H9 (cell line): ENCODE measurements around the gene CEP350. TPM values are rescaled to one million over a fixed set of nuclear protein-coding genes. Genes with fewer than 3 reads are reported as not detected.
A peak's percentile ranks its signal among the peaks of the same experiment; 100 is the strongest.

ENCODE experiments used
- DNase-seq: peaks from one replicate; pipeline ENCODE4 v3.0.0-alpha.2; 2017
- H2AFZ ChIP-seq: one replicate; pipeline ENCODE4 v1.6.1; 2013; ENCODE audit warnings: mild to moderate bottlenecking, low read length, control low read depth, moderate library complexity
- H2AK5ac ChIP-seq: 2 replicates; pipeline ENCODE4 v1.6.1; 2013; ENCODE audit warnings: low read length, control low read depth, mixed read lengths; ENCODE audit not compliant: insufficient read length
- H2BK120ac ChIP-seq: one replicate; pipeline ENCODE4 v1.6.1; 2013; ENCODE audit warnings: low read depth, mild to moderate bottlenecking, low read length, control low read depth, inconsistent platforms; ENCODE audit not compliant: poor library complexity, severe bottlenecking
- H2BK12ac ChIP-seq: 2 replicates; pipeline ENCODE4 v1.6.1; 2013; ENCODE audit warnings: low read length, control low read depth, mixed read lengths, low read depth; ENCODE audit not compliant: insufficient read length
- H2BK15ac ChIP-seq: 2 replicates; pipeline ENCODE4 v1.6.1; 2013; ENCODE audit warnings: low read depth, low read length, control low read depth
- H2BK20ac ChIP-seq: one replicate; pipeline ENCODE4 v1.6.1; 2013; ENCODE audit warnings: low read depth, mild to moderate bottlenecking, low read length, control low read depth, inconsistent platforms; ENCODE audit not compliant: poor library complexity, severe bottlenecking
- H2BK5ac ChIP-seq: 2 replicates; pipeline ENCODE4 v1.6.1; 2013; ENCODE audit warnings: low read length, control low read depth, mixed read lengths; ENCODE audit not compliant: insufficient read length
- H3K14ac ChIP-seq: 2 replicates; pipeline ENCODE4 v1.6.1; 2013; ENCODE audit warnings: low read length, control low read depth; ENCODE audit not compliant: insufficient read depth
- H3K18ac ChIP-seq: 2 replicates; pipeline ENCODE4 v1.6.1; 2013; ENCODE audit warnings: low read depth, mild to moderate bottlenecking, mixed read lengths, low read length, control low read depth; ENCODE audit not compliant: insufficient read length
- H3K23ac ChIP-seq: 2 replicates; pipeline ENCODE4 v1.6.1; 2013; ENCODE audit warnings: low read length, control low read depth, mixed read lengths, low read depth; ENCODE audit not compliant: insufficient read length
- H3K23me2 ChIP-seq: 2 replicates; pipeline ENCODE4 v1.6.1; 2013; ENCODE audit warnings: low read depth, mild to moderate bottlenecking, mixed read lengths, low read length, control low read depth; ENCODE audit not compliant: insufficient read length, poor library complexity, severe bottlenecking
- H3K27ac ChIP-seq: 2 replicates; pipeline ENCODE4 v1.5.1; 2013; ENCODE audit warnings: low read length, control low read depth, mixed read lengths, low read depth; ENCODE audit not compliant: insufficient read length
- H3K27me3 ChIP-seq: 2 replicates; pipeline ENCODE4 v1.6.1; 2013; ENCODE audit warnings: low read length, control low read depth, inconsistent platforms; ENCODE audit not compliant: insufficient read depth
- H3K4ac ChIP-seq: 2 replicates; pipeline ENCODE4 v1.6.1; 2013; ENCODE audit warnings: low read depth, mild to moderate bottlenecking, control low read depth, inconsistent platforms, low read length, moderate library complexity
- H3K4me1 ChIP-seq: 2 replicates; pipeline ENCODE4 v1.6.1; 2013; ENCODE audit warnings: low read length, control low read depth, inconsistent platforms; ENCODE audit not compliant: insufficient read depth
- H3K4me2 ChIP-seq: 2 replicates; pipeline ENCODE4 v1.6.1; 2013; ENCODE audit warnings: low read length, control low read depth, mixed read lengths; ENCODE audit not compliant: insufficient read length, insufficient read depth
- H3K56ac ChIP-seq: 2 replicates; pipeline ENCODE4 v1.6.1; 2013; ENCODE audit warnings: low read depth, mild to moderate bottlenecking, mixed read lengths, low read length, control low read depth; ENCODE audit not compliant: insufficient read length
- H3K79me1 ChIP-seq: 2 replicates; pipeline ENCODE4 v1.6.1; 2013; ENCODE audit warnings: low read depth, mild to moderate bottlenecking, moderate library complexity, low read length, control low read depth, inconsistent platforms; ENCODE audit not compliant: insufficient read depth, poor library complexity, severe bottlenecking
- H3K79me2 ChIP-seq: 2 replicates; pipeline ENCODE4 v1.6.1; 2013; ENCODE audit warnings: low read length, control low read depth, inconsistent platforms; ENCODE audit not compliant: insufficient read depth
- H3K9ac ChIP-seq: 2 replicates; pipeline ENCODE4 v1.6.1; 2013; ENCODE audit warnings: low read length, control low read depth, mixed read lengths; ENCODE audit not compliant: insufficient read length; ENCODE audit errors: extremely low read depth
- H3K9me3 ChIP-seq: one replicate; pipeline ENCODE4 v1.6.1; 2013; ENCODE audit warnings: low read depth, low read length, inconsistent platforms; ENCODE audit not compliant: control insufficient read depth
- H3T11ph ChIP-seq: one replicate; pipeline ENCODE4 v1.6.1; 2013; ENCODE audit warnings: mild to moderate bottlenecking, low read length, control low read depth, inconsistent platforms
- H4K20me1 ChIP-seq: one replicate; pipeline ENCODE4 v1.6.1; 2013; ENCODE audit not compliant: control insufficient read depth, insufficient read length, insufficient read depth
- H4K5ac ChIP-seq: 2 replicates; pipeline ENCODE4 v1.6.1; 2013; ENCODE audit warnings: low read depth, mild to moderate bottlenecking, mixed read lengths, low read length, control low read depth; ENCODE audit not compliant: insufficient read length
- H4K8ac ChIP-seq: replicated peaks from 2 replicates; pipeline ENCODE4 v1.6.1; 2013; ENCODE audit warnings: low read length, control low read depth, mixed read lengths, low read depth; ENCODE audit not compliant: insufficient read length
- H4K91ac ChIP-seq: 2 replicates; pipeline ENCODE4 v1.6.1; 2013; ENCODE audit warnings: low read depth, mild to moderate bottlenecking, moderate library complexity, mixed read lengths, low read length, control low read depth; ENCODE audit not compliant: insufficient read length
- H3K27ac Mint-ChIP-seq, 3 experiments: 2 replicates in 2 of 3; 3 replicates in 1 of 3; pipeline ENCODE4 v1.8.0; 2020 to 2021; ENCODE audit warnings: mixed read lengths in 3 of 3, mild to moderate bottlenecking in 1 of 3, moderate library complexity in 1 of 3
- H3K27me3 Mint-ChIP-seq: 2 replicates; pipeline ENCODE4 v1.8.0; 2021; ENCODE audit warnings: low read depth, mild to moderate bottlenecking, moderate library complexity, mixed read lengths
- H3K36me3 Mint-ChIP-seq, 3 experiments: 2 replicates in 2 of 3; 3 replicates in 1 of 3; pipeline ENCODE4 v1.8.0; 2020 to 2021; ENCODE audit warnings: low read depth in 3 of 3, mixed read lengths in 3 of 3; ENCODE audit not compliant: insufficient read depth in 1 of 3
- H3K4me1 Mint-ChIP-seq, 2 experiments: 2 replicates each; pipeline ENCODE4 v1.8.0; 2020; ENCODE audit warnings: mixed read lengths in 2 of 2
- H3K4me3 Mint-ChIP-seq, 2 experiments: 2 replicates in 1 of 2; 3 replicates in 1 of 2; pipeline ENCODE4 v1.8.0; 2020 to 2021; ENCODE audit warnings: mild to moderate bottlenecking in 2 of 2, mixed read lengths in 2 of 2, moderate library complexity in 1 of 2
- H3K9me3 Mint-ChIP-seq, 2 experiments: 2 replicates in 1 of 2; 3 replicates in 1 of 2; pipeline ENCODE4 v1.8.0; 2020; ENCODE audit warnings: mild to moderate bottlenecking in 2 of 2, mixed read lengths in 2 of 2, moderate library complexity in 1 of 2
- WGBS: extraction: QIAGEN DNeasy Blood & Tissue Kit; methylation state at CpG from one replicate; pipeline ENCODE4 v1.1.7; 2013; ENCODE audit warnings: missing lambda C conversion rate, low lambda C conversion rate, mixed read lengths; ENCODE audit not compliant: insufficient read length; ENCODE audit errors: extremely low coverage; 5-methylcytosine and 5-hydroxymethylcytosine counted together
- total RNA-seq: library from RNA; stranded (reverse); gene quantifications from 2 replicates; pipeline ENCODE4 v1.2.1, GENCODE V29; 2021
- TF ChIP-seq, protein P1 (sequence below): fragments of 200-600 bp; sonication (generic); conservative IDR thresholded peaks from 3 replicates; pipeline ENCODE4 v1.8.0; 2021; ENCODE audit warnings: antibody characterized with exemption, mild to moderate bottlenecking

The CEP350 gene
- total RNA-seq, 1 experiment from 2014 or later: 39.2 TPM

DNA sequence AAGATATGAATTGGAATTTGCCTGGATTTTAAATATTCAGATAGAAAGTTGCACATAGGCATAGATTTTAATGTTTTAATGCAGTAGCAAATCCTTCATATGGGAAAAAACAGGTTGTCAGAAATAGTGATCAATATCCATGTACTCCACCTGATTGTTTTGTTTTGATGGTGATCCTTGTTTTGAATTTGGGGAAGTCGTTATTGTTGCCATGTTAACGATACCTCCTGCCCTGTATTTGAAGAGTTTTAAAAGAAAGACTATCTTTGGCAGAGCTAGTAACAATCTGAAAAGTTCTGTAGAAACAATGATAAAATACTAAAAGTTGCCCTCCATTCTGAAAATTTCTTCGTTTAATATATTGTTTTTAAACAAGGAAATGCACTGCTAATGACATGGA, 1.1 kb downstream of the CEP350 start:
- no peak overlapping the region for H4K91ac ChIP-seq
- no peaks in the 10 kb centered on the region for H3K79me1 ChIP-seq
- no peak overlapping the region for H2AK5ac ChIP-seq
- H3K4me3 Mint-ChIP-seq: peak overlapping the region; percentile 85 to 87
- no peak overlapping the region for H2BK12ac ChIP-seq
- no peak overlapping the region for H2BK5ac ChIP-seq
- no peak overlapping the region for H3K18ac ChIP-seq
- H3K14ac ChIP-seq: no peak overlapping the region
- WGBS: no CpG with 5 or more reads among the region's 3 CpGs
- no peaks in the 10 kb centered on the region for H3K9me3 ChIP-seq
- no peak overlapping the region for H3K27ac ChIP-seq
- H3K9ac ChIP-seq: peak overlapping the region; percentile 45
- H3T11ph ChIP-seq: no peak overlapping the region
- no peaks in the 10 kb centered on the region for H3K27me3 Mint-ChIP-seq
- TF ChIP-seq, protein P1, sequence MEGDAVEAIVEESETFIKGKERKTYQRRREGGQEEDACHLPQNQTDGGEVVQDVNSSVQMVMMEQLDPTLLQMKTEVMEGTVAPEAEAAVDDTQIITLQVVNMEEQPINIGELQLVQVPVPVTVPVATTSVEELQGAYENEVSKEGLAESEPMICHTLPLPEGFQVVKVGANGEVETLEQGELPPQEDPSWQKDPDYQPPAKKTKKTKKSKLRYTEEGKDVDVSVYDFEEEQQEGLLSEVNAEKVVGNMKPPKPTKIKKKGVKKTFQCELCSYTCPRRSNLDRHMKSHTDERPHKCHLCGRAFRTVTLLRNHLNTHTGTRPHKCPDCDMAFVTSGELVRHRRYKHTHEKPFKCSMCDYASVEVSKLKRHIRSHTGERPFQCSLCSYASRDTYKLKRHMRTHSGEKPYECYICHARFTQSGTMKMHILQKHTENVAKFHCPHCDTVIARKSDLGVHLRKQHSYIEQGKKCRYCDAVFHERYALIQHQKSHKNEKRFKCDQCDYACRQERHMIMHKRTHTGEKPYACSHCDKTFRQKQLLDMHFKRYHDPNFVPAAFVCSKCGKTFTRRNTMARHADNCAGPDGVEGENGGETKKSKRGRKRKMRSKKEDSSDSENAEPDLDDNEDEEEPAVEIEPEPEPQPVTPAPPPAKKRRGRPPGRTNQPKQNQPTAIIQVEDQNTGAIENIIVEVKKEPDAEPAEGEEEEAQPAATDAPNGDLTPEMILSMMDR: no peak
- no peaks in the 10 kb centered on the region for H3K4me1 ChIP-seq
- H2BK20ac ChIP-seq: no peak overlapping the region
- peak overlapping the region in 1 of 3 experiments; percentile 13; a peak in 1 of 7 replicates for H3K27ac Mint-ChIP-seq
- peak overlapping the region; percentile 84 for H3K4me2 ChIP-seq
- H4K8ac ChIP-seq: no peak overlapping the region
- H3K23ac ChIP-seq: no peak overlapping the region
- no peaks in the 10 kb centered on the region for H3K27me3 ChIP-seq
- H2BK120ac ChIP-seq: no peak overlapping the region
- no peak overlapping the region for H2AFZ ChIP-seq
- no peaks in the 10 kb centered on the region for H3K36me3 Mint-ChIP-seq
- H3K56ac ChIP-seq: no peak overlapping the region
- H4K5ac ChIP-seq: no peak overlapping the region
- H3K79me2 ChIP-seq: peaks cover 12% of the 10 kb centered on the region
- no peak overlapping the region for H2BK15ac ChIP-seq
- peaks cover 3% of the 10 kb centered on the region for H3K23me2 ChIP-seq
- H3K4me1 Mint-ChIP-seq: peaks cover 14 to 18% of the 10 kb centered on the region in 2 experiments
- DNase-seq: no peak
- H3K9me3 Mint-ChIP-seq: no peaks in the 10 kb centered on the region
- no peaks in the 10 kb centered on the region for H4K20me1 ChIP-seq
- H3K4ac ChIP-seq: no peak overlapping the region
